Naive thymus-derived CD8-positive, alpha-beta T cell (primary cell): ENCODE data around the gene SPATC1L. TPM values are rescaled to one million over a fixed set of nuclear protein-coding genes. Genes with fewer than 3 reads are reported as not detected.
A peak's percentile ranks its signal among the peaks of the same experiment; 100 is the strongest.
"Not testable (repeated sequence)": the region's sequence is repeated elsewhere in the genome, so short reads cannot be mapped to it uniquely, and the experiment has no call there.

Experiments
- ATAC-seq, 2 donors: fragments of 150-1000 bp; cut with Tn5 transposase in 1 of 2; sonication (Bioruptor Pico), chemical (Tn5 transposase) in 1 of 2; 1 replicate in 1 of 2; 2 replicates in 1 of 2; pipeline ENCODE4 v1.10.0; 2021; ENCODE audit warnings: mild to moderate bottlenecking in 2 of 2, moderate library complexity in 2 of 2
- POLR2A ChIA-PET: fragments of 350-600 bp; sonication (Branson Sonifier 250); formaldehyde crosslinking; loops from one replicate; lab custom pipeline; 2021; ENCODE audit warnings: antibody characterized with exemption; lab: Charles Lee
- DNase-seq, 10 donors: peaks; one replicate each; pipeline versions ENCODE4 v3.0.0 to v3.0.0-alpha.2; 2020 to 2022
- H3K27ac Mint-ChIP-seq, 10 donors: one replicate each; pipeline ENCODE4 v1.8.0; 2020 to 2022; ENCODE audit warnings: mild to moderate bottlenecking in 10 of 10, mixed read lengths in 10 of 10, moderate library complexity in 4 of 10, inconsistent platforms in 1 of 10
- H3K27me3 Mint-ChIP-seq, 5 donors: one replicate each; pipeline ENCODE4 v1.8.0; 2021 to 2022; ENCODE audit warnings: mixed read lengths in 5 of 5
- H3K36me3 Mint-ChIP-seq, 3 donors: one replicate each; pipeline ENCODE4 v1.8.0; 2020 to 2022; ENCODE audit warnings: mixed read lengths in 3 of 3, mild to moderate bottlenecking in 2 of 3, inconsistent platforms in 1 of 3
- H3K4me1 Mint-ChIP-seq, 4 donors: one replicate each; pipeline ENCODE4 v1.8.0; 2021 to 2022; ENCODE audit warnings: mixed read lengths in 4 of 4
- H3K4me3 Mint-ChIP-seq, 10 donors: one replicate each; pipeline ENCODE4 v1.8.0; 2020 to 2022; ENCODE audit warnings: mild to moderate bottlenecking in 10 of 10, mixed read lengths in 10 of 10, moderate library complexity in 6 of 10, inconsistent platforms in 1 of 10
- H3K9me3 Mint-ChIP-seq, 9 donors: one replicate each; pipeline ENCODE4 v1.8.0; 2020 to 2022; ENCODE audit warnings: mixed read lengths in 9 of 9, mild to moderate bottlenecking in 3 of 9, inconsistent platforms in 1 of 9, moderate library complexity in 1 of 9
- polyA plus RNA-seq, 3 donors: library from polyadenylated mRNA; unstranded; fragments of 300-500 nt; fragmentation: Illumina TruSeq; gene quantifications; one replicate each; pipeline ENCODE4 v1.2.3, GENCODE V29; 2021
- total RNA-seq, 8 experiments: library from RNA in 2 of 8; stranded (reverse) in 2 of 8; gene quantifications; one replicate each; pipeline ENCODE4 v1.2.3 and lab custom pipeline; 2021 to 2026

The SPATC1L gene
- total and polyA plus RNA-seq, 5 experiments from 2014 or later: 11.2 to 20.5 (median 13.0) TPM

- Mint-ChIP-seq H3K36me3 (peaks cover 10 to 14% (median 12%) of the 10 kb centered on the region in 3 donors), H3K27ac (peak overlapping the region; percentile 32 to 88 (median 80)), H3K4me3 (peak overlapping the region in 1 of 10 donors; percentile 6), H3K9me3 (peaks cover 0 to 26% (median 23%) of the 10 kb centered on the region in 9 donors), H3K4me1 (peaks cover 5 to 13% (median 7%) of the 10 kb centered on the region in 4 donors)
- ATAC-seq (peak; percentile 57 to 76), DNase-seq (peak in 7 of 10 donors; percentile 32 to 71 (median 41))
- H3K27me3 Mint-ChIP-seq, POLR2A ChIA-PET: not testable (repeated sequence)
These were observed 13.6 kb downstream of the SPATC1L start for GRCh38 chr21:46170436-46171193.

GRCh38 chr21:46168659-46169386 is 15.4 kb downstream of the SPATC1L start:
- POLR2A ChIA-PET: no interaction called here
- peaks cover 0 to 10% (median 5%) of the 10 kb centered on the region in 9 donors for H3K9me3 Mint-ChIP-seq
- H3K27ac Mint-ChIP-seq: peak overlapping the region in 1 of 10 donors; percentile 16
- H3K4me3 Mint-ChIP-seq: no peak overlapping the region
- H3K4me1 Mint-ChIP-seq: peaks cover 5 to 13% (median 7%) of the 10 kb centered on the region in 4 donors
- no peaks in the 10 kb centered on the region for H3K27me3 Mint-ChIP-seq
- H3K36me3 Mint-ChIP-seq: peaks cover 0 to 10% (median 9%) of the 10 kb centered on the region in 3 donors
- DNase-seq (no peak), ATAC-seq (no peak)

GRCh38 chr21:46168238-46168637 is 16.0 kb downstream of the SPATC1L start:
- POLR2A ChIA-PET: no interaction called here
- no peak for ATAC-seq
- Mint-ChIP-seq H3K9me3 (peaks cover 0 to 4% (median 0%) of the 10 kb centered on the region in 9 donors), H3K4me1 (peaks cover 5 to 13% (median 7%) of the 10 kb centered on the region in 4 donors), H3K27me3 (peaks cover 0 to 5% (median 0%) of the 10 kb centered on the region in 5 donors), H3K4me3 (no peak overlapping the region), H3K27ac (peak overlapping the region in 1 of 10 donors; percentile 63), H3K36me3 (peaks cover 0 to 10% (median 3%) of the 10 kb centered on the region in 3 donors)
- DNase-seq: no peak

GRCh38 chr21:46165098-46165497 is 19.2 kb downstream of the SPATC1L start:
- Mint-ChIP-seq H3K27ac (no peak overlapping the region), H3K27me3 (peaks cover 0 to 12% (median 0%) of the 10 kb centered on the region in 5 donors), H3K36me3 (peaks cover 0 to 10% (median 3%) of the 10 kb centered on the region in 3 donors), H3K4me1 (peaks cover 0 to 6% (median 0%) of the 10 kb centered on the region in 4 donors), H3K4me3 (no peak overlapping the region), H3K9me3 (no peaks in the 10 kb centered on the region)
- DNase-seq (no peak), ATAC-seq (no peak)
- POLR2A ChIA-PET: no interaction called here

- H3K27ac Mint-ChIP-seq: peak overlapping the region in 1 of 10 donors; percentile 35
- H3K36me3 Mint-ChIP-seq: peaks cover 0 to 10% (median 3%) of the 10 kb centered on the region in 3 donors
- H3K4me1 Mint-ChIP-seq: peaks cover 0 to 2% (median 0%) of the 10 kb centered on the region in 4 donors
- H3K4me3 Mint-ChIP-seq: no peak overlapping the region
- POLR2A ChIA-PET: no interaction called here
- ATAC-seq: no peak
- no peak for DNase-seq
- no peaks in the 10 kb centered on the region for H3K9me3 Mint-ChIP-seq
- H3K27me3 Mint-ChIP-seq: peaks cover 0 to 12% (median 0%) of the 10 kb centered on the region in 5 donors
These were observed 20.9 kb downstream of the SPATC1L start for GRCh38 chr21:46163380-46163779.

- peak in 1 of 10 donors; percentile 8 for DNase-seq
- H3K27ac Mint-ChIP-seq: peak overlapping the region in 1 of 10 donors; percentile 40
- ATAC-seq: no peak
- H3K9me3 Mint-ChIP-seq: no peaks in the 10 kb centered on the region
- H3K36me3 Mint-ChIP-seq: peaks cover 0 to 10% (median 3%) of the 10 kb centered on the region in 3 donors
- H3K27me3 Mint-ChIP-seq: peaks cover 0 to 12% (median 0%) of the 10 kb centered on the region in 5 donors
- POLR2A ChIA-PET: no interaction called here
- peak overlapping the region in 2 of 10 donors; percentile 38 to 44 for H3K4me3 Mint-ChIP-seq
- peaks cover 0 to 2% (median 0%) of the 10 kb centered on the region in 4 donors for H3K4me1 Mint-ChIP-seq
These were observed 22.3 kb downstream of the SPATC1L start for GRCh38 chr21:46161633-46162592.

GRCh38 chr21:46160907-46161632 is 23.2 kb downstream of the SPATC1L start:
- ATAC-seq (peak in 1 of 2 donors; percentile 52), DNase-seq (peak in 3 of 10 donors; percentile 18 to 38 (median 20))
- Mint-ChIP-seq H3K27me3 (peaks cover 0 to 12% (median 0%) of the 10 kb centered on the region in 5 donors), H3K9me3 (no peaks in the 10 kb centered on the region), H3K36me3 (peaks cover 0 to 10% (median 3%) of the 10 kb centered on the region in 3 donors), H3K27ac (no peak overlapping the region), H3K4me3 (peak overlapping the region in 3 of 10 donors; percentile 44 to 59 (median 57)), H3K4me1 (peaks cover 0 to 2% (median 0%) of the 10 kb centered on the region in 4 donors)
- POLR2A ChIA-PET: no interaction called here

GRCh38 chr21:46160657-46160906 is 23.7 kb downstream of the SPATC1L start:
- Mint-ChIP-seq H3K4me3 (peak overlapping the region in 2 of 10 donors; percentile 22 to 44), H3K36me3 (peaks cover 0 to 7% (median 3%) of the 10 kb centered on the region in 3 donors), H3K9me3 (no peaks in the 10 kb centered on the region), H3K4me1 (peaks cover 0 to 2% (median 0%) of the 10 kb centered on the region in 4 donors), H3K27ac (peak overlapping the region in 1 of 10 donors; percentile 18), H3K27me3 (peaks cover 0 to 12% (median 0%) of the 10 kb centered on the region in 5 donors)
- POLR2A ChIA-PET: no interaction called here
- ATAC-seq (no peak), DNase-seq (no peak)

GRCh38 chr21:46159841-46160656 is 24.2 kb downstream of the SPATC1L start:
- peak overlapping the region in 1 of 10 donors; percentile 18 for H3K27ac Mint-ChIP-seq
- POLR2A ChIA-PET: no interaction called here
- peaks cover 0 to 2% (median 0%) of the 10 kb centered on the region in 4 donors for H3K4me1 Mint-ChIP-seq
- no peaks in the 10 kb centered on the region for H3K9me3 Mint-ChIP-seq
- peak in 1 of 10 donors; percentile 10 for DNase-seq
- H3K4me3 Mint-ChIP-seq: no peak overlapping the region
- peaks cover 0 to 7% (median 3%) of the 10 kb centered on the region in 3 donors for H3K36me3 Mint-ChIP-seq
- H3K27me3 Mint-ChIP-seq: peaks cover 0 to 12% (median 0%) of the 10 kb centered on the region in 5 donors
- no peak for ATAC-seq

GRCh38 chr21:46159390-46159789 is 24.9 kb downstream of the SPATC1L start:
- peaks cover 0 to 12% (median 0%) of the 10 kb centered on the region in 5 donors for H3K27me3 Mint-ChIP-seq
- POLR2A ChIA-PET: no interaction called here
- H3K4me1 Mint-ChIP-seq: peaks cover 0 to 2% (median 0%) of the 10 kb centered on the region in 4 donors
- H3K4me3 Mint-ChIP-seq: no peak overlapping the region
- DNase-seq (no peak), ATAC-seq (no peak)
- peaks cover 0 to 4% (median 0%) of the 10 kb centered on the region in 3 donors for H3K36me3 Mint-ChIP-seq
- H3K9me3 Mint-ChIP-seq: no peaks in the 10 kb centered on the region
- H3K27ac Mint-ChIP-seq: peak overlapping the region in 1 of 10 donors; percentile 56
